Fibroblast of lung (primary cell): Measurements from ENCODE around the gene PFAS. TPM values are rescaled to one million over a fixed set of nuclear protein-coding genes. Genes with fewer than 3 reads are reported as not detected.
"Not testable (repeated sequence)": the region's sequence is repeated elsewhere in the genome, so short reads cannot be mapped to it uniquely, and the experiment has no call there.

Experiments
- DNase-seq, 2 donors: peaks; one replicate each; pipeline versions ENCODE4 v3.0.0 to v3.0.0-alpha.2; 2010; ENCODE audit warnings: low read depth in 2 of 2
- H2AFZ ChIP-seq: 2 replicates; pipeline ENCODE4 v1.5.1; 2012; ENCODE audit warnings: low read length, control low read depth, inconsistent platforms
- H3K27ac ChIP-seq: 2 replicates; pipeline ENCODE4 v1.5.1; 2011; ENCODE audit warnings: low read length, control low read depth; ENCODE audit not compliant: insufficient read depth
- H3K27me3 ChIP-seq: 2 replicates; pipeline ENCODE4 v1.5.1; 2011; ENCODE audit warnings: mild to moderate bottlenecking, low read length; ENCODE audit not compliant: control insufficient read depth, insufficient read depth
- H3K36me3 ChIP-seq: 2 replicates; pipeline ENCODE4 v1.5.1; 2011; ENCODE audit warnings: low read length; ENCODE audit not compliant: control insufficient read depth, insufficient read depth
- H3K4me1 ChIP-seq: 2 replicates; pipeline ENCODE4 v1.5.1; 2011; ENCODE audit warnings: low read length; ENCODE audit not compliant: control insufficient read depth, insufficient read depth; ENCODE audit errors: extremely low read depth
- H3K4me2 ChIP-seq: 2 replicates; pipeline ENCODE4 v1.5.1; 2011; ENCODE audit warnings: low read length, control low read depth; ENCODE audit not compliant: insufficient read depth; ENCODE audit errors: extremely low read depth
- H3K4me3 ChIP-seq, 4 experiments: fragments of 200-600 bp in 1 of 4; sonication (generic) in 1 of 4; replicated peaks in 1 of 4; 2 replicates each; pipeline ENCODE4 v1.5.1; 2011 to 2016; ENCODE audit warnings: low read length in 4 of 4, low read depth in 3 of 4, mild to moderate bottlenecking in 3 of 4, control low read depth in 2 of 4, inconsistent platforms in 1 of 4, mixed read lengths in 1 of 4; ENCODE audit not compliant: insufficient read depth in 1 of 4; ENCODE audit errors: control extremely low read depth in 1 of 4
- H3K79me2 ChIP-seq: 2 replicates; pipeline ENCODE4 v1.5.1; 2012; ENCODE audit warnings: mild to moderate bottlenecking, low read length, inconsistent platforms; ENCODE audit not compliant: control insufficient read depth, insufficient read depth
- H3K9ac ChIP-seq: 2 replicates; pipeline ENCODE4 v1.5.1; 2011; ENCODE audit warnings: mild to moderate bottlenecking, low read length, control low read depth; ENCODE audit not compliant: insufficient read depth
- H3K9me3 ChIP-seq: 2 replicates; pipeline ENCODE4 v1.5.1; 2012; ENCODE audit warnings: low read depth, low read length; ENCODE audit not compliant: control insufficient read depth, insufficient read depth
- H4K20me1 ChIP-seq: 2 replicates; pipeline ENCODE4 v1.5.1; 2011; ENCODE audit warnings: low read length; ENCODE audit not compliant: control insufficient read depth, insufficient read depth; ENCODE audit errors: extremely low read depth
- CTCF ChIP-seq, 2 donors: IDR thresholded peaks in 1 of 2; conservative IDR thresholded peaks in 1 of 2; 1 replicate in 1 of 2; 2 replicates in 1 of 2; pipeline ENCODE4 v1.5.1; 2011 to 2012; ENCODE audit warnings: low read length in 2 of 2, control low read depth in 1 of 2, inconsistent platforms in 1 of 2, low read depth in 1 of 2, mild to moderate bottlenecking in 1 of 2
- EZH2 ChIP-seq: IDR thresholded peaks from 2 replicates; pipeline ENCODE4 v1.5.1; 2012; ENCODE audit warnings: low read length, control low read depth, mild to moderate bottlenecking; ENCODE audit errors: missing control alignments
- polyA plus RNA-seq, 2 donors: library from polyadenylated mRNA; depleted of rRNA in 1 of 2; stranded (reverse) in 1 of 2; unstranded in 1 of 2; fragments of >200 nt; gene quantifications; 2 replicates each; pipeline ENCODE4 v1.2.1, GENCODE V29; 2011 to 2012; ENCODE audit warnings: missing spikeins in 1 of 2
- total RNA-seq: library from RNA; depleted of rRNA; stranded (reverse); fragments of >200 nt; gene quantifications from 2 replicates; pipeline ENCODE4 v1.2.1, GENCODE V29; 2014

The PFAS gene
- total and polyA plus RNA-seq, 2 donors (not counting 1 experiment from before 2014, with no cell fraction given): 9.4 to 9.8 TPM

- peaks cover 3% of the 10 kb centered on the region for H3K4me1 ChIP-seq
- no peaks in the 10 kb centered on the region for H3K9me3 ChIP-seq
- H3K4me2 ChIP-seq: no peak overlapping the region
- H2AFZ ChIP-seq: no peak overlapping the region
- H3K79me2 ChIP-seq: peaks cover 23% of the 10 kb centered on the region
- H3K4me3 ChIP-seq: no peak overlapping the region
- no peak for TF ChIP-seq EZH2
- TF ChIP-seq CTCF (conservative IDR thresholded peaks at IDR 0.05 in 1 of 2, IDR thresholded peaks at IDR 0.05 in 1 of 2; ENCODE audit: low read depth in 1 of 2, low read length in 2 of 2): no peak
- H3K27ac ChIP-seq: no peak overlapping the region
- H3K27me3 ChIP-seq: no peaks in the 10 kb centered on the region
- H4K20me1 ChIP-seq: no peaks in the 10 kb centered on the region
- no peak overlapping the region for H3K9ac ChIP-seq
- no peak for DNase-seq
- H3K36me3 ChIP-seq: no peaks in the 10 kb centered on the region
Measured at GRCh38 chr17:8212312-8213180, 36.5 kb upstream of the PFAS start.

- H3K4me2 ChIP-seq, H3K4me1 ChIP-seq, H4K20me1 ChIP-seq, H3K9me3 ChIP-seq, H3K27me3 ChIP-seq, H2AFZ ChIP-seq, DNase-seq, H3K4me3 ChIP-seq, H3K36me3 ChIP-seq, H3K27ac ChIP-seq, H3K9ac ChIP-seq: not testable (repeated sequence)
- peaks cover 13% of the 10 kb centered on the region for H3K79me2 ChIP-seq
Measured at GRCh38 chr17:8214000-8214399, 35.1 kb upstream of the PFAS start.

GRCh38 chr17:8220783-8221662, 28.1 kb upstream of the PFAS start:
- H3K79me2 ChIP-seq: no peaks in the 10 kb centered on the region
- H3K27ac ChIP-seq: peak overlapping the region; percentile 91
- H3K4me2 ChIP-seq: peak overlapping the region; percentile 97
- peak overlapping the region; percentile 62 to 92 (median 79) for H3K4me3 ChIP-seq
- no peaks in the 10 kb centered on the region for H3K27me3 ChIP-seq
- peak overlapping the region; percentile 68 for H3K9ac ChIP-seq
- H3K9me3 ChIP-seq: no peaks in the 10 kb centered on the region
- no peaks in the 10 kb centered on the region for H4K20me1 ChIP-seq
- H2AFZ ChIP-seq: peak overlapping the region; percentile 83
- DNase-seq: peak; percentile 91 to 95
- H3K36me3 ChIP-seq: no peaks in the 10 kb centered on the region
- no peak for TF ChIP-seq EZH2
- no peak for TF ChIP-seq CTCF (conservative IDR thresholded peaks at IDR 0.05 in 1 of 2, IDR thresholded peaks at IDR 0.05 in 1 of 2; ENCODE audit: low read depth in 1 of 2, low read length in 2 of 2)
- peaks cover 3% of the 10 kb centered on the region for H3K4me1 ChIP-seq
